Stimulated activated naive CD4-positive, alpha-beta T cell (primary cell): ENCODE results near the gene CD274.

Experiments
- DNase-seq, 6 experiments: peaks; one replicate each; lab custom pipeline; 2025; lab: John Stamatoyannopoulos, UW

Gene CD274

DNA sequence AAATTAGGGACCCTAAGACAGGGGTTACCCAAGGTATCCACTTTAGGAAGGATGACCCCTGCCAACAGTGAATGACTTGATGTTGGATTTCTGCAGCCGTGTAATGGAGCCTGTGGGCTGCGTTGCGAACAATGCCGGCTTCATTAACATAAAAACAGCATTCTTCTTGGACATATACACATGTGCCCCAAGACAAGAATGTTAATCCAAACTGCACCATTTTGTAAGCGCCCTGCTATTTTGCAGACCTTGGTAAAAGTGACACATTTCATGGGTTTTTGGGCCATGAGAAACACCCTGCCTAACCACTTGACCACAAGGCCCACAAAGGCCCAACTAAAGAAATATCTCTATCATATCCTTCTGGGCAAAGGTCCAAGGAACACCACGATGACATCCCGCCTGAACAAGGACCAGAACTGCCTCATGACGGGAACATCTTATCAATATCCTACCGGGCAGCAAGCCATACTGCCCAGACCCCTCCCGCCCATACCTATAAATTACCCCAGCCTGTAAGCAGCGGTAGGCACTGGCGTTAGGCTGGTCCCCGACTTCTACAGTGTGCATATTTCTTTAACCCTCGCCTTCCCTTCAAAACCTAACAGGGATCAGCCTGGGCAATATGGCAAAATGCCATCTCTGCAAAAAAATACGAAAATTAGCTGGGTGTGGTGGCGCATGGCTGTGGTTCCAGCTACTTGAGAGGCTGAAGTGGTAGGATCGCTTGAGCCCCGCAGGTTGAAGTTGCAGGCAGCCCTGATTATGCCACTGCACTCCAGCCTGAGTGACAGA, 50.3 kb downstream of the CD274 start:
- DNase-seq, result no peak

DNA sequence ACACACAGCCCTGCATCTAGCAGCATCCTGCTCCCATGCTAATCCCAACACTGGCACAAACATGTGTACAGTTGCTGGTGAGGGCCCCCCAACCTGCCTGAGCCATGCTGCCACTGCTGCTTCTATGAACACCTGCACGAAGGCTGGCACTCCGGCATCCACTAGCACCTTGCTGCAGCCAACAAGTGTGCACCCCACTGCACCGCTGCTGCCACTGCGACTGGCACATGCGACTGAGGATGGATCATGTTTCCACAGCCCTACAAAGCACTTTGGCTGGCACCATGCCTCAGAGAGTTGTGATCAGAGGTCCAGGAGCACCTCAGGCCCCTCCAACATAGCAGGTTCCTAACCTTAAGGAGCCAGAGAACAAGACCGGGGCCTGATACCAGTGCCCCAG, 52.2 kb downstream of the CD274 start:
- DNase-seq, result no peak

DNA sequence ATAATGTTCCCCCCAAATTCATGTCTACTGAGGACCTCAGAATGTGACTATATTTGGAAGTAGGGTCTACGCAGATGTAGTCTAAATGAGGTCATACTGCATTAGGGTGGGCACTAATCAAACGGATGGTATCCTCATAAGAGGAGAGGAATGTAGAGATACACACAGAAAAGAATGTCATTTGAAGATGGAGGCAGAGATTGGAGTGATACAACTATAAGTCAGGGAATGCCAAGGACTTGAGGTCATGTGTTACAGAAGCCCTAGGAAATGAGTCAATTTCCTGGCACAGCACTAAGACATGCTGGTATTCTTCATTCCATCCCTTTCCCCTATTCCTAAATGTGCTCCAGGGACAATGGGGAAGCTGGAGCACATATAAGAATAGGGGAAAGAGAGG, 59.2 kb downstream of the CD274 start:
- no peak for DNase-seq

- no peak for DNase-seq
Observed at GRCh38 chr9:5510360-5510931, 60.1 kb downstream of the CD274 start, which contains the start of gene PDCD1LG2. Gene PDCD1LG2 (plus strand): TSS chr9:5510531. CDS start chr9:5522547, 12,016 bp downstream.

DNA sequence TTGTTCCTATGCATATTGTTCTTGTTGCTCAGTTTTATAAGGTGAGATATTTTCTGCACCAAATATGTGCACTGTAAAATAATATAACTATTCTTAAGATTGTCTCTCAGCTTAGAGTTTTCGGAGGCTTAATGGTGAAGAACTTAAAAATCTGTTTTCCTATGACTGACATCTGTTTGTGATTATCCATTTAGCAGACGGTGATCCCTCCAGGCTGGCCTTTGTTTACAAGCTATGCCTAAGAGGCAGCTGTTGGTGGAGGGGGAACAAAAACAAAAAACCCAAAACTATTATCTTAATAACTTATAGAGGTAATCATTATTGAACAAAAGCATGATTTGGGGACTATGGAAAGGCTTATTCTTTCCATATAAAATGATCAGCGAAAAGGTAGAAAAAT, 60.6 kb downstream of the CD274 start:
- no peak for DNase-seq

- no peak for DNase-seq
Observed at GRCh38 chr9:5511476-5511875, 61.1 kb downstream of the CD274 start.

DNA sequence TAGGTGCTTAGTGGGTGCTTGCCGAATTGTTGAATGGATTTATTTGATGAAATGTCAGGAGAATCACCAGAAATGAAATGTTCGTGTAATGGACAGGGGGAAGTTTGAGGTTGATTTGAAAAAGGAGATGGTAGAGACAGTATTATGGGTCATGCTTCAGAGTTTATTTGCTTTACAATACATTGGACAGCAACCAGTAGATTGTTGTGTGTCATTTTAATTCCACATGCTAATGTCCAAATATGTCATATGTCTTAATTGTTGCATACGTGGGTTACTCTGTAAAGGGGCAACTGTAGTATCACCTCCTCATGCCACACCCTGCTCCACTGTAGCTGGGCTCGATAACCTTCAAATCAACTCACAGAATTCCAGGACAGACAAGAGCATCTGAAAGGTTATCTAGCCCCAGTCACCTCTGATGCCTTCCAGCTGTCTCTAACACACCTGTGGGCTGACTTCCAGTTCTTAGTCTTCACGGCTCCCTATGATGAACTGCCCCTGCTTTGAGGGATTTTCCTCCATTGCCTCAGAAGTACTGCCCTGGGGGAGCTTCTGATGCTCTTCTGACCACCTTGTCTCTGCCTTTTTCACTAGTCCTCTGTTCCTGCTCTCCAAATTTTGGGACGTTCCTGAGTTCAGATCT, 61.7 kb downstream of the CD274 start:
- no peak for DNase-seq

- no peak for DNase-seq
Observed at GRCh38 chr9:5512658-5513452, 62.5 kb downstream of the CD274 start.

GRCh38 chr9:5513966-5514616, 63.7 kb downstream of the CD274 start:
- no peak for DNase-seq

DNA sequence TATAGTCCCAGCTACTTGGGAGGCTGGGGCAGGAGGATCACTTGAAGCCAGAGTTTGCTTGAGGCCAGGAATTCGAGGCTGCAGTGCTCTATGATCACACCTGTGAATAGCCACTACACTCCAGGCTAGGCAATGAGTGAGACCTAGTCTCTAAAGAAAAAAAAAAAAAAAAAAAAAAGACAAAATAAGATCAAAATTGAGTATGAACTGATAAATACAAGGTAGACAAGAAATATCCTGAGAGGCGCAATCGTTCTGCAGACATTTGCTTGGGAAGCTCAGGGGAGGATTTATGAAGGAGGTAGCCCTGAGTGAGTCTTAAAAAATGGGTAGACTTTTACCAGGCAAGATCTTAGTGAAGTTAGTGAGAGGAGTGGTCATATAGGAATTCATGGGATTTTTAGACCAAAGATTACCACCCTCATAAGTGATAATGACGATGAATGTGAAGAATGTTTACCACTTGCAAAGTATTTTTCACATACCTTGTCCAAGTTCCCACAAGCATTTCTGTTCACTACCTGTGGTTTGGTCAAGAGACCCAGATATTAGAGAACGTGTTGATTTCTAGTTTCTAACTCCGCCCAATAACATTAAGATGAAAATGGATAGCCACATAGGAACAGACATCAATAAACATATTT, 64.4 kb downstream of the CD274 start:
- no peak for DNase-seq

- no peak for DNase-seq
Observed at GRCh38 chr9:5515261-5515650, 64.9 kb downstream of the CD274 start.

- no peak for DNase-seq
Observed at GRCh38 chr9:5516453-5517220, 66.3 kb downstream of the CD274 start.

- no peak for DNase-seq
Observed at GRCh38 chr9:5518171-5518936, 68.0 kb downstream of the CD274 start.

DNA sequence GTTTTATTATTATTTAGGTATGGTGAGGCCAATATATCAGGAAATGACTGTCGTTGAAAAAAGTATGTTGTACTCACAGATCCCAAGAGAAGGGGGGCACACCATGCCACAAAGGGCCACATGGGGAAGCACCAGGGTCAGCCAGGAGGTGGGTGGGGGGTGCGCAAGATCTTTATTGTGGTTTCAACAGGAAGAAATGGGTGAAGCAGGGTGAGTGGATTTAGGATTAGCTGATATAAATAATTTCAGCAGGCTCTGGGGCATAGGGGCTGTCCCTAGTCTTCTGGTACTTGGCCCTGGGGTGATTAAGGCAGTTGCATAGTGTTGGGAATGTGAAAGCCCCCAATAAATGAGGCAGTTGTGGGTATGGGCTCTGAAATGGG, 68.6 kb downstream of the CD274 start:
- DNase-seq, result no peak
